MV-4-11 (cell line): ENCODE data around the gene TET3.

ENCODE experiments used
- DNase-seq: peaks from one replicate; lab custom pipeline; 2025; lab: John Stamatoyannopoulos, UW

TET3 gene

DNA sequence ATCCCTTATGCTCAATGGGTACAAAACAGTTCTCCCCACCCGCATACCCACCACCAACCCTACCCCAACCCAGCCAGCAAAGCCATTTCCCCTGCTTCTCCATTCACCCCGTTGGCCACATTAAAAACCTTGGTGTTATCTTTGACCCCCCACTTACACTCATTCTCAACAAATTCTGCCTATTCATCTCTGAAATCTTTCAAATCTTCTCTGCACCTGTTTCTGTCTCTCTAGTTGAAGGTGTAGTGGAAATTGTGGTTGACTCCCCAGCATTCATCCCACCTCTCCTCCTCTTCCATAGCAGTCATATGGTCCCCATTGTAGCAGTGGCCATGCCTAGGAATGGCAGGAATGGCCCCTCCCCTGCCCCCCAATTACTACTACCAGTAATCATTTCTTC lies 20.5 kb upstream of the TET3 start:
- DNase-seq: no peak

DNA sequence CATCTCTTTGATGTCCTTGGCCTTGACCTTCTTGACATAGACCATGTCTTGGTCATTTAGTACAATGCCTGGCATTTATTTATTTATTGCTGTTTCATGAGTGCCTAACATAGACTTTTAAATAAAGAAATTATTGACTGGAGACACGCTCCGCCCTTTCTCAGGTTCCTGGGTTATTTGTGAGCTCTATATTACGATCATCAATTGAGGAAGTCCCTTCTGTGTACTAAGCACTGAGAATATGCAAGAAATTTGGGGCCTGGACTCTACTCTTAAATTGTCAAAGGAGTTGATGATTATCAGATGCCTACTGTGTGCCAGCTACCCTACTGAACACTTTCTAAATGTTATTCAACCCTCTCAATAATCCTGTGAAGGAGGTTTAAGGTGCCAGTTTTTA lies 19.7 kb upstream of the TET3 start:
- no peak for DNase-seq

GRCh38 chr2:73968357-73968937 lies 16.3 kb upstream of the TET3 start:
- DNase-seq: no peak

DNA sequence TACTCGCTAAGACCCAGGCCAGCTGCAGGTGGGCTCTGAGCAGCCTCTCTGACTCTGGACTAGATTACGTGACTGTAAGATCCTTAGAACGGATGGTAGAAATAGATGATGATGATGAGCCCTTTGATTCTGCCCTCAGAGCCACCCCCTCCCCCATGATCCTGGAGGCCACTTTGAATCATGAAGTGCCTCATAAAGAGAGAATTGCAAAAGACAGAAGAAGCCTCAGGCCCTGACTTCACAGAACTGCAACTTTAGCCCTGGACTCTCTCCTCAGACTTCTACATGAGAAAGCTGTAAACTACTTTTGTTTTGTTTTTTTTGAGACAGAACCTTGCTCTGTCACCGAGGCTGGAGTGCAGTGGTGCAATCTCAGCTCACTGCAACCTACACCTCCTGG lies 15.4 kb upstream of the TET3 start:
- no peak for DNase-seq

DNA sequence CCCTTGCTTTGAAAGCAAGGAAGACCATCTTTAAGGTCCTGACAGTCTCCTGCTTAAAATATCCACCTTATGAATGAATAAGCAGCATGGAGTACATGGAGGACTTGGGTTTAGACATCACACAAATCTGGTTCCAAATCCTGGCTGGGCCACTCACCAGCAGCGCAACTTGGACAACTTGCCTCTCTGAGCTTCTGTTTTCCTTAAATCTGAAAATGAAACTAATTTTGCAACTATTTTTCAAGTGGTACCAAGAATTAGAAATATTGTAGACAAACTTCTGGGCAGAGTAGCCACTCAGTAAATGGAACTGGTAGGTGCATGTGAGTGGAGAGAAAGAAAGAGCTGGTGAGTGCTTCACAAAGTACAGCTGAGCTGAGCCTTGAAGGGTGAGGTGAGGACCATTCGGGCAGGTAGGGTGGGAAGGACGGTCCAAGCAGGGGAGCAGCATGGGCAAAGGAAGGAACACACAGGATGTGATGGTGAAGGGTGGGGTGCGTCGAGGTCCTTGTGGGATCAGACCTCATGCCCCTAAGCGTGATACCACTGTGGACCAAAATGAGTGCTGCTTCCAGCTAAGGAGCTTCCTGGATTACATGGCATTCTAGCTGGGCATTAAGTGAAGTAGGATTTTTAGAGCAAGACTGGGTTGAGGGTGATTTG lies 14.4 kb upstream of the TET3 start:
- DNase-seq: no peak

DNA sequence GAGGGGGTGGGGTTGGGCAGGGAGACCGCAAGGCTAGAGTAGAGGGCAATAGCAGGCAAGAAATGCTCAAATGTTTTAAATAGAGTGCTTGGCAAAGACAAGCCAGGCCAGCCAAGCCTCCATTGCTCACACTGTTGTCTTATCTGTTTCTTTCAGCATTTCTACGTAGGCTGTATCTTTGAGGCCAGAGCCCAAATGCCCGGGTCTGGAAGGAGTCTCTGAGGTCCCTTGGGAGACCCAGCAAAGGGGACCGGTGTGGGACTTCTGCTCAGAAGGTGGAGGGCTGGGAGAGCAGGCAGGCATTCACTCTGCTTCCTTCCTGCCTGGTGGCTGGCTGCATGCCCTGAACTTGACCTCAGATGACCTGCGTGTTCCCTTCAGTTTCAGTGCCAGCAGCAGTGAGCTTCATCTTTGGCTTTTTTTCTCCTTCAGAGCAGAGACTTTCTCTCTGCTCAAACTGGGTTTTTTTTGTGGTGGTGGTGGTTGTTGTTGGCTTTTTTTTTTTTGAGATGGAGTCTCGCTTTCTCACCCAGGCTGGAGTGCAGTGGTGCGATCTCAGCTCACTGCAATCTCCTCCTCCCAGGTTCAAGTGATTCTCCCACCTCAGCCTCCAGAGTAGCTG lies 13.7 kb upstream of the TET3 start:
- DNase-seq: peak; percentile 67

- no peak for DNase-seq
Measured at GRCh38 chr2:73971722-73972121, 13.0 kb upstream of the TET3 start.

GRCh38 chr2:73972846-73973245 lies 11.9 kb upstream of the TET3 start:
- peak; percentile 81 for DNase-seq

- peak; percentile 43 for DNase-seq
Measured at GRCh38 chr2:73975731-73976130, 9.0 kb upstream of the TET3 start.

GRCh38 chr2:73976803-73977202 lies 7.9 kb upstream of the TET3 start:
- DNase-seq: no peak

- no peak for DNase-seq
Measured at GRCh38 chr2:73977466-73977865, 7.2 kb upstream of the TET3 start.

DNA sequence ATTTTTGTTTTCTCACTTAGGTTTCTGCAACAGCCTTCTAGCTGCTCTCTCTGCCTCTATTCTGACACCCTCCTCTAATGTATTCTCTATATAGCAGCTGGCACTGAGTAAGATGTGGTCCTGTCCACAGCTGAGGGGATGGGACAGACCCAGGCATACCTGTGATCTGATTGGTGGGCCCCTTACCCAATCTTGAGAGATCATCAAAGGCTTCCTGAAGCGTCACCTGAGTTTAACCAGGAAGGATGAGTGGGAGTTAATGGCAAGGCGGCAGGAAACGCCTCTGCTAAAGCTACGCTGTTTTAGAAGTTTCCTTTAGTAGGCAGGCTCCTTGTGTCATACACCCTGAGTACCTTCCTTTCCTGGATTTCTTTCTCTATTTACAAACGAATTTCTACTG lies 5.7 kb upstream of the TET3 start:
- DNase-seq: no peak

DNA sequence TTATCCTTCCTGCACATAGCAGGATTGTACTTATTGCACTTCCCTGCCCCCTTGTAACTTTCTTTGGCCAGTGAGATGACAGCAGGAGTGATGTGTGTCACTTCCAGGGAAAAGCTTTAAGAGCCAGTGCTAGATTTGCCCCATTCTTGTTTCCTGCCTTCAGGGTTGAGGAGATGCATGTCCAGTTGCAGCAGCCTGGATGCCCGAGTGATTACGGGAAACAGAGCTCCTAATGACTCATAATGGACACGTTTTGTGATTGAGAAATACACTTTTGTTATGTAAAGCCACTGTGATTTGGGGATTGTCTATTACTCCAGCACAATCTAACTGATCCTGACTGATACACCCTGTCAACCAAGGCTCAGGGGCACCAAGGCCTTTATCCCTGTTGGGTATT lies 5.0 kb upstream of the TET3 start:
- peak; percentile 65 for DNase-seq

- no peak for DNase-seq
Measured at GRCh38 chr2:73980566-73980965, 4.1 kb upstream of the TET3 start.

DNA sequence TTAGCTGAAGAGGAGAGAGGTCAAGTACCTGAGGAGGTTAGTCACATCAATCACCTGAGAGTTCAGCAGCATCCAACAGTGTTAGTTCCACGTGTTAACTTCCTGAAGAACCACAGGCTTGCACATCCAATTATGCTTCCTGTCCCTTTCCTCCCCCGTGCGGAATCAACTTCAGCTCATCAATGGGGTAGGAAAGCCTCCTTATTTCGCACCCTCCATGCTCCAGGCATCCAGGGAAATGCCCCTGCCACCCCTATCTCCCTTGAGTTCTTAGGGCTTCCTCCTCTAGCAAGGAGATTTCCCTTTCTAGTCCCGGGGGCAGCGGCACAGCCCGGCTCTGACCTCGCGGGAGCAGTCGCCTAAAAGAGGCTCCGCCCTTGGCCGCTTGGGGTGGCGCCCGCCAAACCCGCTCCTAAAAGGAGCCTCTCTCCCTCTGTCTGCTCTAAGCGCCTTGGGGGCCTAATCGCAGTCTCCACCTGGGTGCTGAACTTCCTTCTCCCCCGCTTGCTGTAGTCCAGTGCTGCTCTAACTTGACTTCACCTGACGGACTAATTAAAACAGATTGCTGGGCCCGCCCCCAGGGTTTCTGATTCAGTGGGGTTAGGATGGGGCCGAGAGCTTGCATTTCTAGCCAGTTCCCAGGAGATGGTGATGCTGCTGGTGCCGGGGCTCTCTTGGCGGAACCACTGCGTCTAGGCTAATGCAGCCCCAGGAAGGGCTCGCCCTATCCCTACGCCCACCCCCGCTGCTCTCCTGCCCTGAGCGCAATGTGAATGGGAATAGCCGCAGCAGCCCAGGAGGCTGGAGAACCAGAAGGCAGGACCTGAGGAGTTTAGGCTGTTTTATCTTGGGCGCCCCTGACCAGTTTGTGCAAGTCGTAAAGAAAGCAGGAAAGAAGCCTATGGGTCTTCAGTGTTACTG lies 3.4 kb upstream of the TET3 start:
- peak; percentile 52 for DNase-seq

DNA sequence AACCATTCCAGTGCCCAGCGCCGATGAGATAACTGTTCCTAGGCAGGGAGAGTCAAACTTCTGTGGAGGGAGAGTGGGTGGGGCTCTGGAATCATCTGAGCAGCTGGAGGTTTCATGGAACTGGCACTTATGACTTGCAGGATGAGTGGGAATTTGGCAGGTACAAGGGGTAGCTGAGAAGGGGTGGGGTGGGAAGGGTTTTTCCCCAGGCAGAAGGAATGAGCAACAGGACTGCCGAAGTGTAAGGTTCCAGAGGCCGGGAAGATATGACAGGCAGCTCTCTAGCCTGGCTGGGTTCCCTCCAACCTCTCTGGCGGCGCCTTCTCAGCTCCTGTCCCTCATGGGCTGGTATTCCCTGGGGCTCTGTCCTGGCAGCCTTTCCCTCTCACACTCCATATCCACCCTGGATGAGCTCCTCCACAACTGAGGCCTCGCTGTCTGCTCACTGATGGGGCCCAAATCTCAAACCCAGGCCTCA lies 2.5 kb upstream of the TET3 start:
- DNase-seq: no peak

GRCh38 chr2:73983322-73984202 lies 1.1 kb upstream of the TET3 start:
- peak; percentile 31 for DNase-seq

DNA sequence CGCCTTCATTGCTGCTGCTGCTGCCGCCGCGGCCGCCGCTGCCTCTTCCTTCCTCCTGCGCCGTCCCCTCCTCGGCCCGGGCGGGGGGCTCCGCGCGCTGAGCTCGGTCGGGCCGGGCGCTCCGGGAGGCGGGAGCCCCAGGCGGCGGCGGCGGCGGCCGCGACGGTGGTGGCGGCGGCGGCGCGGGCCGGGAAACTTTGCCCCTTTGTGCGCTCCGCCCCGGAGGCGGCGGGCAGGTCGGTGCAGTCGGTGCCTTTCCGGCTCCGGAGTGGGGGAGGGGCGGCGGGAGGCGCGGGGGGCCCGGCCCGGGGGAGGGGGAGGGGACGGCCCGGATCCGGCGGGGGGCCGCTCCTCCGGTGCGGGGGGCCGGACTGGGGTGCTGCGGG lies 205 bp downstream of the TET3 start:
- no peak for DNase-seq

DNA sequence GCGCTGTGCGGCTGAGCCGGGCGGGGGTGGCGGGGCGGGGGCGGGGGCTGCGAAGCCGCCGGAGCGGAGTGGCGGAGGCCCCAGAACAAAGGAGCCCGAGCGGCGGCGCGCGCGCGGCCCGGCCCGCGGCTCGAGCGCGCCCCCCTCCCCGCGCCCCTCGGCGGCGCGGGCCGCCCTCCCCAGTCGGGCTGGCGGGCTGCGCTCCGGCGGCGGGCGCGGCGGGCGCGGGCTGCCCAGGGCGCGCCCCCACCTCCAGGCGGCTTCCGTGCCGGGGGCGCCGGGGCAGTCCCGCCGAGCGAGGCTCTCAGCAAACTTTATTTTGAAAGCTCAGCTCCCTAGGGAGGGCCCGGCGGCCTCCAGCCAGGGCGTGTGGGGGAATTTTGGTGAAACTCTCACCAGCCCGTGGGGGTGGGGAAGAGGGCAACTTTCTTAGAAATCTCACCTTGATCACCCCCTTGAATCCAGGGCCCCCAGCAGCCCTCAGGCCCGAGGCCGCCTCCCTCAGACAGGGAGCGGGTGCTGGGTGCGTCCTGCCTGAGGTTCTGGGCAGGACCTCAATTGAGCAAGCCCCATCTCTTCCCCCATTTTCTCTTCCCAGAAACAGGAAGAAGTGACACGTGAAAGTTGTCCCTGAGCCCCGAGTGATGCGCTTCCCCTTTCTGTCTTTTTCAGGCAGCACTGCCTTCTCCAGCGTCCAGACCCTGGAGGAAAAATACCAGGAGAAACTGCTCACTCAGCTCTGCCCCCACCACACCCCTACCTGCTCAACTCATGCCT lies 786 bp downstream of the TET3 start:
- DNase-seq: peak; percentile 89

GRCh38 chr2:73986085-73986681 lies 1.5 kb downstream of the TET3 start:
- DNase-seq: no peak
